ENCODE results near the gene MEGF11. TPM values are rescaled to one million over a fixed set of nuclear protein-coding genes. Genes with fewer than 3 reads are reported as not detected.

The MEGF11 gene
- total RNA-seq, 1 experiment from 2014 or later = 0.03 TPM

DNA sequence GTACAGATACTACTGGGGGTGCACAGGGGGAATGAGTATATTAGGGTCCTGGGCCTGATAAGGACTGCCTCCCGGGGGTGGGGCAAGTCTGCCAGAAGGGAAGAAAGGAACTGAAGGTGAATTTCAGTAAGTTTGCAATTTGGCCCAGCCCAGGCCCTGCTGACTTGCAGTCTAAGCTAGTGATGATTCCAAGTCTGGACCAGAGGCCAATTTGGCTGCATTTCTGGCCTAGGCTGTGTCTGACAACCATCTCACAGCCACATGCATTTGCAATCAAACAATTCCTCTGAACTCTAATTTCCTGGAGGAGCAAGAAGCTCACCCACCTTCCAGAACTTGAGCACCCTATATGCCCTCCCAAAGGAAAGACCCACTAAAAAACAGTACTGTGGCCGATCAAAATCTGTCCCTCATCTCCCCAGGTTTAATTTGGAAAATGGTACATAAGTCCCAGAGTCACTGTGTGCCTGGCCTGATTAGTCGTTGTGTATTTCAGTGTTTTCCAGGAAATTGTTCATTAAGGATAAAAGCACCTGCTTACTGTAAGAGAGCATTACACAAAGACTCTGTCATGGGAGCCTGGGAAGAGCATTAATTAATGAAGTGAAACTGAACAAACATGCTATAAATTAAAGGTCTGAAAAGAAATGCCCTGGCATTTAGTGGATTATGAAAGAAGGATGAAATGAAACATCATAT is 114.5 kb downstream of the MEGF11 start:
- no peak overlapping the region for H3K27ac ChIP-seq
- no peaks in the 10 kb centered on the region for H3K4me1 ChIP-seq (replicated peaks)
- peaks cover 36% of the 10 kb centered on the region for H3K27me3 ChIP-seq (replicated peaks)

DNA sequence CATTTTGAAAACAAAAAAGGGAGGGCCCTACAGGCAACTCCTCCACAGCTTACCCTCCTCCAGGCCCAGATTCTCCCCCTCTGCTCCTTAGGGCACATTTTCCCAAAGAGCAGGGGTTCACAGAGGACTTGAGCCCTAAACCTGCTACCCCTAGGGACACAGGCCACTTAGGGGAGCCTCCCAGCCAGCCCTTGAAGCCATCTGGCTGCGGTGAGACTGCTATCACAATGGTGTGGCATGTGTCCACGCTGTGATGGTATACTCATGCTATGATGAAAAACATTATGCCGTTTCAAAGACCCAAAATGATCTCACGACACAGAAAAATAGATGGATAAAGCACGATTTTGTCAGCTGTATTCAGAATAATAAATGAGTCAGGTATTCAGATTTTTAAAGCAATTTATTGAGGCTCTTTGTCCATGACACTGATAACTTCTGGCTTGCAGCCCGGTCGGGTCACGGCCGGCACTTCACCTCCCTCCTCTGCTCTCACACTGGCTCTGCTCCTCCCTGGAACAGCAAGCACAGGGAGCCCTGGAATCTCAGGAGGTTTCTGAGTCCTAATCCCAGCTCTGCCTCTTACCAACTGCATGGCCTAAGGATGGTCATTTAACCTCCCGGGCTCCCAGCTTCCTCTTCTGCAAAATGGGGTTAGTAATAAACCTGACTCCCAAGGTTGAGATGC is 115.3 kb downstream of the MEGF11 start:
- no peaks in the 10 kb centered on the region for H3K36me3 ChIP-seq
- DNase-seq (ENCODE audit: low read depth in 1 of 2, low spot score in 2 of 2) = no peak
- H3K4me1 ChIP-seq (replicated peaks) = no peaks in the 10 kb centered on the region
- H3K9me3 ChIP-seq (replicated peaks) = no peaks in the 10 kb centered on the region
- peaks cover 37% of the 10 kb centered on the region for H3K27me3 ChIP-seq (replicated peaks)
- H3K4me3 ChIP-seq = no peak overlapping the region
- H3K27ac ChIP-seq = no peak overlapping the region

More for the DNA sequence above, 114.5 kb downstream of the MEGF11 start:
- no peaks in the 10 kb centered on the region for H3K36me3 ChIP-seq
- no peak overlapping the region for H3K4me3 ChIP-seq
- DNase-seq (ENCODE audit: low read depth in 1 of 2, low spot score in 2 of 2) = no peak
- H3K9me3 ChIP-seq (replicated peaks) = no peaks in the 10 kb centered on the region

DNA sequence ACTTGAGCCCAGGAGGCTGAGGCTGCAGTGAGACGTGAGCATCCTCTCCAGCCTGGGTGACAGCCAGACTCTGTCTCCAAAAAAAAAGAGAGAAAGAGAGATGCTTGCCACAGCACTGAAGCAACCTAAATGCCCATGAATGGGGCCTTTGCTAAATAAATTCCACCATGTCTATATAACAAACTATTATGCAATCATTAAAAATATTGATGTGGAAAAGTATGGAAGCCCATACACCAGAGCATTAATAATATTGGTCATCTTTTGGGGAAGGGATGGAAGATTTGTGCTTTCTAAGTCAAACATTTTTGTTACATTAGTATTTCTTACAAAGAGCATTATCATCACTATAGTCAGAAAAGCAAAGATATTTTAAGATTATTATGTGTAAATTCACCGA is 116.6 kb downstream of the MEGF11 start:
- no peak for DNase-seq (ENCODE audit: low read depth in 1 of 2, low spot score in 2 of 2)
- Histone ChIP-seq H3K27me3 (replicated peaks) (peaks cover 33% of the 10 kb centered on the region), H3K36me3 (no peaks in the 10 kb centered on the region), H3K27ac (no peak overlapping the region), H3K9me3 (replicated peaks) (no peaks in the 10 kb centered on the region), H3K4me3 (no peak overlapping the region), H3K4me1 (replicated peaks) (no peaks in the 10 kb centered on the region)

DNA sequence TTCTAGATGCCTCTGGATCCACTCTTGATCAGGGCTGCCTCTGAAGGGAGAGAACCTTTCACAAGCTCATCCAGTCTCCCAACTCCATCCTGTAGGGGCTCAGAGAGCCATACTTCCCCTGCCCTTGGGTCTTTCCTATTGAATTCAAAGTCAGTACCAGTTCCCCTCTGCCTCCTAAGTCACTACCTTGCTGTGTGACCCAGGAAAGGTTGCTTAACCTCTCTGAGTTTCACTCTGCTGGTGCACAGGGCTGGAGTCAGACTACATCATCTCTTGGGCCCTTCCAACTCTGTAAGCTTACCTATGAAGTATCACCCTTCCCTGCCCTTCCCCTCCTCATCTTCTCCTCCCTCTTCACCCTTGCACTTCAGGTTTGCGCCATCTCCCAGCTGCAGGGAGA is 117.9 kb downstream of the MEGF11 start:
- H3K27me3 ChIP-seq (replicated peaks) = peaks cover 31% of the 10 kb centered on the region
- H3K27ac ChIP-seq = no peak overlapping the region
- DNase-seq (ENCODE audit: low read depth in 1 of 2, low spot score in 2 of 2) = no peak
- no peaks in the 10 kb centered on the region for H3K36me3 ChIP-seq
- H3K4me3 ChIP-seq = no peak overlapping the region
- no peaks in the 10 kb centered on the region for H3K9me3 ChIP-seq (replicated peaks)
- H3K4me1 ChIP-seq (replicated peaks) = no peaks in the 10 kb centered on the region

DNA sequence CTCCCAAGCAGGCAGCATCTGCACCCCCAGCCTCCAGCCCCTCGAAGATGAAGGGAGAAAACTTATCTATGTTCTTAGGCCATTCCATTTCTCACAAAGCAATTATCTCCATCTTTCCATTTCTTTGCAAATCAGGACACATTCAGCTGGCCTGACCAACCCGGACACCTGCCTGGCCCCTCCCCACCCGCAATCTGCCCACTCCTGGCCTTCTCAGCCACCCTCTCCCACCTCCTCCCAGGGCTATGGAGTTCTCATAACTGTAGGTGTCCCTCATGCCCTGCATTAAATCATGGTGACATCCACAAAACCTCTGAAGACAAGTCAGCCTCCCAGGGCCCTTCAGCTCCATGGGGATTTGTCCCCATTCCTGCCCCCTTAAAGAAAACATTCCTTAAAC is 119.3 kb downstream of the MEGF11 start:
- Histone ChIP-seq H3K36me3 (no peaks in the 10 kb centered on the region), H3K4me1 (replicated peaks) (no peaks in the 10 kb centered on the region), H3K4me3 (no peak overlapping the region), H3K27ac (no peak overlapping the region), H3K27me3 (replicated peaks) (peaks cover 33% of the 10 kb centered on the region), H3K9me3 (replicated peaks) (no peaks in the 10 kb centered on the region)
- no peak for DNase-seq (ENCODE audit: low read depth in 1 of 2, low spot score in 2 of 2)

DNA sequence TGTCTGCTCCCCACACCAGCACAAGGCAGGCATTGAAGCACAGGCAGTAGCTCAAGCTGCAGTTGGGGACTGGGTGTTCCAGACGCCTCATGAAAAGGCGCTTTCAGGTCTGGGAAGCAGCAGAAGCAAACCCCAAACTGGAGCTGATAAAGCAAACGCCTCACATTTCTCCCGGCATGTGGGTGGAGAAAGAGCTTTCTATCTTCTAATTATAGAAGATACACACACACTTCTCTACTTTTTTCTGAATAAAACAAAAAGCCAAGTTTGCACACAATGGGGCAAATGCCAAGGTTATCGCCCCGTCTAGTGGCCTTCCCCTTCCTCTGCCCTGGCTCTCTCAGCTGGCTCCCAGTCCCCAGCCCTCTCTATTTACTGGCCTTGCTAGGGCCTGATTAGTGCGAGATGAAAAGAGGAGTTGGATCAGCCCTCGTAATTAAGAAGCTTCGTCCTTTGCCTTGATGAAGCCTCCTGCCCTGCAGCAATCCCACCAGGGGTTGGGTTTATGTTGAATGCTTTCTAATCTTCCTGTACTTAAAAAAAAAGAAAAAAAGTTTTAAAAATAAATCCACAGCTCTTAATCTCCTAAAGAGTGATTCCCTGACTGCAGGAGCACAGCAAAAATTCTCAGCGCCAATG is 120.2 kb downstream of the MEGF11 start:
- H3K36me3 ChIP-seq = no peaks in the 10 kb centered on the region
- no peak overlapping the region for H3K27ac ChIP-seq
- no peaks in the 10 kb centered on the region for H3K9me3 ChIP-seq (replicated peaks)
- H3K4me3 ChIP-seq = no peak overlapping the region
- H3K27me3 ChIP-seq (replicated peaks) = peaks cover 42% of the 10 kb centered on the region
- DNase-seq (ENCODE audit: low read depth in 1 of 2, low spot score in 2 of 2) = no peak
- no peaks in the 10 kb centered on the region for H3K4me1 ChIP-seq (replicated peaks)

DNA sequence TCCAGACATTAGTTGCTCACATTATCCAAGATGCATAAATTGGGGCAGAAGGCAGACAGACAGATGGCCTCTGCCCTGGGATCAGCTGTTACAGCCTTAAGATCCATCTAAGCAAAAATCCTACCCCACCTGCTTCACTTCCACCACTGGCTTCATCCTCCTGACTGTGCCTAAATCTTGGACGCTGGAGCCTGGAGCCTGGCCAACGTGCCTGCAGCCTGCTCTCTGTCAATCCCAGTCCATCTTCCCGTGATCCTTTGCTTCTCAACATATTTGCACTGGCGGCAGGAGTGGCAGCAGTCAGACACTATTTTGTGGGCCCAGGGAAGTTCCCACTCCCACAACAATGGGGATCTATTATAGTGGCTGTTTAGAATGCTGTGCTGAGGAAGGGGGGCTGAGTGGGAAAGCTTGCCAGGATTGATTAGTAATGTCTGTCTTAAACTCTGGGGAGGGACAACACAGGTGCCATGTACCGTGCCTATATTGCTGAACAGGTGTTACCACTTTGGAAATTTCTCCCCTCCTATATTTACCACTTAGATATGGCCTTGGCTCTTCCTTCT is 121.2 kb downstream of the MEGF11 start:
- H3K27ac ChIP-seq = no peak overlapping the region
- no peaks in the 10 kb centered on the region for H3K4me1 ChIP-seq (replicated peaks)
- H3K36me3 ChIP-seq = no peaks in the 10 kb centered on the region
- no peak overlapping the region for H3K4me3 ChIP-seq
- no peaks in the 10 kb centered on the region for H3K9me3 ChIP-seq (replicated peaks)
- peaks cover 51% of the 10 kb centered on the region for H3K27me3 ChIP-seq (replicated peaks)
- no peak for DNase-seq (ENCODE audit: low read depth in 1 of 2, low spot score in 2 of 2)

DNA sequence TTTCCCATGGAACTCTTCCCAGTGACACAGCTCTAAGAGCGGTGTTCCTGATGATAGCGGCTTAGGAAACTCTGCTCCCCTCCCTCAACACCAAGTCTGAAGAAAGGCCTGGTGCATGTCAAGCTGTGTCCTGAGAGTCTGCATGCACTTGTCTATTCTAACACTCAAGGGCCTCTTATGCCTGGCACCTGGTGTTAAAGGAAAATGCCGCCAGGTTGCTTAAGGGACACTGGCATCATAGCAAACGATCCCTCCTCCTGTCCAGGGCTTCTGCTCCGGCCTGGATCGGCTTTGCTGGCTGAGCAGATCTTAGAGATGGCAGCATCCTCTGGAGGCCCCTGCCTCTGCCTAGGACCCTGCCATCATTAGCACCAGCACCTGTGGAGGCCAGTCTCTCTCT is 121.7 kb downstream of the MEGF11 start:
- Histone ChIP-seq H3K27me3 (replicated peaks) (peaks cover 56% of the 10 kb centered on the region), H3K4me1 (replicated peaks) (no peaks in the 10 kb centered on the region), H3K9me3 (replicated peaks) (no peaks in the 10 kb centered on the region), H3K4me3 (no peak overlapping the region), H3K27ac (no peak overlapping the region), H3K36me3 (no peaks in the 10 kb centered on the region)
- no peak for DNase-seq (ENCODE audit: low read depth in 1 of 2, low spot score in 2 of 2)

DNA sequence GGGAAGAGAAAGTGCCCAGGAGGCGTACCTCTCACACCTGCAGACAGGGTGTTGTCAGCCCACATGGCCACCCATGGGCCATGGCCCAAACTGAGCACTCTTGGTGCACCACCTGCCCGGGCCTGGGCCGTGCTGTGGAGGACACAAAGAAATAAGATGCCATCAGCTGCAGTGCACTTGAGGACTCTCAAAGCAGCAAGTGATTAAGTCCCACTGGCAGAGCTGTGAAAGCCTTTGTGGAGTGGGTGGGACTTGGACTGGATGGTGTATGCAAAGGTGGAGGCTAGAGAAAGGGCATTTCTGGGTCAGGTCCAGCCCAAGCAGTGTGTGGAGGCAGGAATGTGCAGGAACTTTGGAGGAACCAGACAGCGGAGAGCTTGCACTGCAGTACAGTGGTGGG is 122.3 kb downstream of the MEGF11 start:
- Histone ChIP-seq H3K27ac (no peak overlapping the region), H3K36me3 (no peaks in the 10 kb centered on the region), H3K27me3 (replicated peaks) (peaks cover 61% of the 10 kb centered on the region), H3K4me3 (no peak overlapping the region), H3K4me1 (replicated peaks) (no peaks in the 10 kb centered on the region), H3K9me3 (replicated peaks) (no peaks in the 10 kb centered on the region)
- no peak for DNase-seq (ENCODE audit: low read depth in 1 of 2, low spot score in 2 of 2)

DNA sequence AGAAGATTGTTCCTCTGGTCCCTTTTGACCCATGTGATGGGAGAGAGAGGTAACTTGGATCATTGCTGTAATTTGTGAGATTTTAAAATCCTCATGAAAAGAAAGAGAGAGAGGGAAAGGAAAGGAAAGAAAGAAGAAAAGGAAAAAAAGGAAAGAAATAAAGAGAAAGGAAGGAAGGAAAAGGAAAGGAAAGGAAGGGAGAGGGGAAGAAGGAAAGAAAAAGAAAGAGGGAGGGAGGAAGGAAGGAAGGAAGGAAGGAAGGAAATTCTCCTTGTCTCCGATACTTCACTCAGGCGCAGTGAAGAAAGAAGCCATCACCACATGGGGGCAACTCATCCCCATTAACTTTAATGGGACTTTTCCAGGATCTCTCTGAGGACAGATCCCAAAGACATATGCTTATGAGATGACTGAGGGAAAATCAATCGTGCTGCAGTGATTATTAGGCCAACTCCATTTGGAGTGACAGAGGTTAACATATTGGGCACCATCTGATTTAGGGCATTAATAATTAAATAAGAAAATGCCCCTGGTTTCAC is 123.0 kb downstream of the MEGF11 start:
- no peak overlapping the region for H3K27ac ChIP-seq
- no peaks in the 10 kb centered on the region for H3K4me1 ChIP-seq (replicated peaks)
- no peaks in the 10 kb centered on the region for H3K36me3 ChIP-seq
- H3K4me3 ChIP-seq = no peak overlapping the region
- peaks cover 61% of the 10 kb centered on the region for H3K27me3 ChIP-seq (replicated peaks)
- no peak for DNase-seq (ENCODE audit: low read depth in 1 of 2, low spot score in 2 of 2)
- no peaks in the 10 kb centered on the region for H3K9me3 ChIP-seq (replicated peaks)

DNA sequence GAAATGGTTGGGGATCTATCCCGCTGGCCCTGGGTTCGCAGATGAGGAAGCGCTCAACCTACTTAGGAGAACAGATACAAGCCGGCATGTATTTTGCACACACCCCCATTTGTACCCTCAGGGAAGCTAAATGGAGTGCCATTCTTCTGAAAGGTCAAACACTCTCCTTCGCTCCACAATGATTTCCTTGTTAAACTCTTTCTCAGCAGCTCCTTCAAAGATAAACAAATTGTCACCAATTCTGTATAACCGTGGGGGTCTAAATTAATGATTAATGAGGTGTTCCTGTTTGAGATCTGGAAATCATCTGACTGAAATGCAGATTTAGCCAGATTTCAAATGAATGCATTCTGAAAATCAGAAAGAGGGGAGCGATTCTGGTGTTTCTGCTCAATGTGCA is 124.0 kb downstream of the MEGF11 start:
- Histone ChIP-seq H3K36me3 (no peaks in the 10 kb centered on the region), H3K4me3 (no peak overlapping the region), H3K9me3 (replicated peaks) (no peaks in the 10 kb centered on the region), H3K4me1 (replicated peaks) (no peaks in the 10 kb centered on the region), H3K27ac (no peak overlapping the region), H3K27me3 (replicated peaks) (peaks cover 66% of the 10 kb centered on the region)
- no peak for DNase-seq (ENCODE audit: low read depth in 1 of 2, low spot score in 2 of 2)

DNA sequence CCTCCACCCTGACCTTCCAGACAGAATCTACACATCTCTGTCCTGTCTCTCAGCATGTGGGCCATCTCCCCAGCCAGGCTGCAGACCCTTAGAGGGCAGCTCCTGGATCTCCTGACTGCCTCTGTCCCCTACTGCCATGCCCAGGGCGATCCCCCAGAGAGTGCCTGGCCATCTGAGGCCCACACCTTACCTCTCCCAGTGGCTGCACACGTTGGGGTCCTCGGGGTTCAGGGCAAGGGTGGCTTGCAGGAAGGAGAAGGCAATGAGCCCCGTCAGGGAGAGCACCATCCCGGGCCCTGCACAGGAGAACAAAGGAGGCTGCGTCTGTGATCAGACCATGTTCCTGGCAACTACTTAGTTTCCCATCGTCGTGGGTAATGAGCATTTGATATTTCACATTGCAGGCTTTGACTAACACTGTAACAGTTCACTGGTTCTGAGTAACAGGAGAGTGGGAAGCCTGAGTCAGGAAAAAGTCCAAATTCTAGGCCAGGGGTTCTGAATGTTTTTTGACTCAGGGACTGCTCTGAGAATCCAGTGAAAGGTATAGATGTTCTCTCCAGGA is 125.4 kb downstream of the MEGF11 start:
- no peak for DNase-seq (ENCODE audit: low read depth in 1 of 2, low spot score in 2 of 2)
- Histone ChIP-seq H3K9me3 (replicated peaks) (no peaks in the 10 kb centered on the region), H3K27me3 (replicated peaks) (peaks cover 71% of the 10 kb centered on the region), H3K4me3 (no peak overlapping the region), H3K36me3 (no peaks in the 10 kb centered on the region), H3K27ac (no peak overlapping the region), H3K4me1 (replicated peaks) (no peaks in the 10 kb centered on the region)

DNA sequence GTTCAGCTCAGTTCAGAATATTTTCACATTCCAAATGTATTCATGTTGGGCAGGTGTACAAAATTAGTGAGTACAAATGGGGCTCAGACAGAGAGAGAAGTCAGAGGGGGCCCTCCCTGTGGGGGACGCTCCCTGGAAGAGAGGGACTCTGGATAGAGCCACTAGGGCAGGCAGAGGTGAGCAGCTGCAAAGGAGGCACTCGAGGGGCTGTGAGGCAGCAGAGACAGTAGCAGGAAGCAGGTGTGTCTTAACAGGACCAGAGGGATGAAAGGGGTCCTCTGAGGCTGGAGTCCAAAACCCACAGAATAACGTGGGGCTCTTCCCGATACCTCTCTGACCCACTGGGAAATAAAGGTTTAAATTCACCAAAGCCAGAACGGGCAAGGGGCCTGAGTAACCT is 127.1 kb downstream of the MEGF11 start:
- Histone ChIP-seq H3K4me1 (replicated peaks) (no peaks in the 10 kb centered on the region), H3K27ac (no peak overlapping the region), H3K36me3 (no peaks in the 10 kb centered on the region), H3K9me3 (replicated peaks) (no peaks in the 10 kb centered on the region), H3K27me3 (replicated peaks) (peaks cover 70% of the 10 kb centered on the region), H3K4me3 (no peak overlapping the region)
- no peak for DNase-seq (ENCODE audit: low read depth in 1 of 2, low spot score in 2 of 2)

Measured in SJSA1 (cell line).